Measurements from ENCODE around the gene ZBTB9.

- no peak for TF ChIP-seq POLR2A (IDR thresholded peaks at IDR 0.05)
- no peak for TF ChIP-seq CTCF (IDR thresholded peaks at IDR 0.05)
Observed at GRCh38 chr6:33477864-33478263, 23.5 kb downstream of the ZBTB9 start.
